ENCODE results near the gene NAPG. TPM values are rescaled to one million over a fixed set of nuclear protein-coding genes. Genes with fewer than 3 reads are reported as not detected.
"Not testable (repeated sequence)": the region's sequence is repeated elsewhere in the genome, so short reads cannot be mapped to it uniquely, and the experiment has no call there.

Gene NAPG
- total RNA-seq, 4 donors from 2014 or later: 21.5 to 60.6 (median 32.7) TPM

DNA sequence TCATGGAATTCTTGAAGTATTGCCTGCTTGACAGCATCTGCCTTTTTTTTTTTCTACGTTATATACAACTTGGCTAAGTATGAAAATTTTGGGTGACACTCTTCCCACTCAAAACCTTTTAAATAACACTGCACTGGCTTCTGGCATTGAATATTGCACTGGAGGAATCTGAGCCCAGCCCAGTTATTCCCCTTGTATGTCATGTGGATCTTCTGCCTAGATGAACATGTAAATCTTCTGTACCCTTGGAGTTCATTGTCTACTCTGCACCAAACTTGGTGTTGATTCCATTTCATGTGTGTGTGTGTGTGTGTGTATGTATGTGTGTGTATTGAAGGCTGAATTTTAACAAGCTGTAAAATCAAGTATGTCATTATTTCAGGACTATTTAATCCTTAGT, 59.4 kb downstream of the NAPG start:
- Histone ChIP-seq H3K4me3 (no peak overlapping the region), H3K9me3 (no peaks in the 10 kb centered on the region), H3K27me3 (no peaks in the 10 kb centered on the region), H3K36me3 (no peaks in the 10 kb centered on the region), H3K27ac (no peak overlapping the region), H3K4me1 (no peaks in the 10 kb centered on the region)
- DNase-seq: no peak
- TF ChIP-seq, protein P1, sequence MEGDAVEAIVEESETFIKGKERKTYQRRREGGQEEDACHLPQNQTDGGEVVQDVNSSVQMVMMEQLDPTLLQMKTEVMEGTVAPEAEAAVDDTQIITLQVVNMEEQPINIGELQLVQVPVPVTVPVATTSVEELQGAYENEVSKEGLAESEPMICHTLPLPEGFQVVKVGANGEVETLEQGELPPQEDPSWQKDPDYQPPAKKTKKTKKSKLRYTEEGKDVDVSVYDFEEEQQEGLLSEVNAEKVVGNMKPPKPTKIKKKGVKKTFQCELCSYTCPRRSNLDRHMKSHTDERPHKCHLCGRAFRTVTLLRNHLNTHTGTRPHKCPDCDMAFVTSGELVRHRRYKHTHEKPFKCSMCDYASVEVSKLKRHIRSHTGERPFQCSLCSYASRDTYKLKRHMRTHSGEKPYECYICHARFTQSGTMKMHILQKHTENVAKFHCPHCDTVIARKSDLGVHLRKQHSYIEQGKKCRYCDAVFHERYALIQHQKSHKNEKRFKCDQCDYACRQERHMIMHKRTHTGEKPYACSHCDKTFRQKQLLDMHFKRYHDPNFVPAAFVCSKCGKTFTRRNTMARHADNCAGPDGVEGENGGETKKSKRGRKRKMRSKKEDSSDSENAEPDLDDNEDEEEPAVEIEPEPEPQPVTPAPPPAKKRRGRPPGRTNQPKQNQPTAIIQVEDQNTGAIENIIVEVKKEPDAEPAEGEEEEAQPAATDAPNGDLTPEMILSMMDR (IDR thresholded peaks at IDR 0.05): no peak
- no peak for TF ChIP-seq POLR2A (IDR thresholded peaks at IDR 0.05)
- intact Hi-C loops (cut with DNase I; ENCODE audit: low total_unique reads): no loop called here

GRCh38 chr18:10588975-10589374, 63.1 kb downstream of the NAPG start:
- intact Hi-C loops (cut with DNase I; ENCODE audit: low total_unique reads): no loop called here

DNA sequence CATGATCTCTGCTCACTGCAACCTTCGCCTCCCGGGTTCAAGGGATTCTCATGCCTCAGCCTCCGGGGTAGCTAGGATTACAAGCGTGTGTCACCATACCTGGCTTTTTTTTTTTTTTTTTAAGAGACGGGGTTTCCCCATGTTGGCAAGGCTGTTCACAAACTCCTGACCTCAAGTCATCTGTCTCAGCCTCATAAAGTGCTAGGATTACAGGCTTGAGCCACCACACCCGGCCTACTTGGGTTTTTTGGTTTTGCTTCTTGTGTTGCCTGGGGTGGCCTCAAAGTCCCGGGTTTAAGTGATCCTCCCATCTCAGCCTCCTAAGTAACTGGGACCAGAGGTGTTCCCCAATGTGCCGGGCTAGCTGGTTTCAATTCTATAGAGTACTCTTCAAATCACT, 64.6 kb downstream of the NAPG start:
- no peaks in the 10 kb centered on the region for H3K4me1 ChIP-seq
- H3K27ac ChIP-seq: no peak overlapping the region
- H3K27me3 ChIP-seq: no peaks in the 10 kb centered on the region
- TF ChIP-seq POLR2A (IDR thresholded peaks at IDR 0.05): no peak
- TF ChIP-seq, protein P1 (IDR thresholded peaks at IDR 0.05): no peak
- no peaks in the 10 kb centered on the region for H3K9me3 ChIP-seq
- H3K36me3 ChIP-seq: no peaks in the 10 kb centered on the region
- intact Hi-C loops (cut with DNase I; ENCODE audit: low total_unique reads): no loop called here
- H3K4me3 ChIP-seq: no peak overlapping the region
- no peak for DNase-seq

More at GRCh38 chr18:10588975-10589374, 63.1 kb downstream of the NAPG start:
- Histone ChIP-seq H3K27me3 (no peaks in the 10 kb centered on the region), H3K9me3 (no peaks in the 10 kb centered on the region), H3K4me1 (no peaks in the 10 kb centered on the region), H3K36me3 (no peaks in the 10 kb centered on the region), H3K27ac (no peak overlapping the region), H3K4me3 (no peak overlapping the region)
- TF ChIP-seq POLR2A (IDR thresholded peaks at IDR 0.05): no peak
- TF ChIP-seq, protein P1 (IDR thresholded peaks at IDR 0.05): no peak
- DNase-seq: no peak

GRCh38 chr18:10591896-10592295, 66.1 kb downstream of the NAPG start:
- no peaks in the 10 kb centered on the region for H3K36me3 ChIP-seq
- DNase-seq: no peak
- H3K27ac ChIP-seq: no peak overlapping the region
- H3K4me1 ChIP-seq: no peaks in the 10 kb centered on the region
- TF ChIP-seq POLR2A (IDR thresholded peaks at IDR 0.05): no peak
- TF ChIP-seq, protein P1 (IDR thresholded peaks at IDR 0.05): no peak
- H3K4me3 ChIP-seq: no peak overlapping the region
- intact Hi-C loops (cut with DNase I; ENCODE audit: low total_unique reads): no loop called here
- H3K27me3 ChIP-seq: no peaks in the 10 kb centered on the region
- H3K9me3 ChIP-seq: no peaks in the 10 kb centered on the region

GRCh38 chr18:10593366-10594022, 67.7 kb downstream of the NAPG start:
- H3K27ac ChIP-seq; intact Hi-C loops (cut with DNase I; ENCODE audit: low total_unique reads); H3K9me3 ChIP-seq; H3K4me1 ChIP-seq; H3K36me3 ChIP-seq; DNase-seq; H3K27me3 ChIP-seq; H3K4me3 ChIP-seq: not testable (repeated sequence)

- intact Hi-C loops (cut with DNase I; ENCODE audit: low total_unique reads); H3K36me3 ChIP-seq; H3K4me1 ChIP-seq; H3K27me3 ChIP-seq; H3K27ac ChIP-seq; H3K4me3 ChIP-seq; H3K9me3 ChIP-seq; DNase-seq: not testable (repeated sequence)
Observed at GRCh38 chr18:10595917-10596316, 70.1 kb downstream of the NAPG start.

DNA sequence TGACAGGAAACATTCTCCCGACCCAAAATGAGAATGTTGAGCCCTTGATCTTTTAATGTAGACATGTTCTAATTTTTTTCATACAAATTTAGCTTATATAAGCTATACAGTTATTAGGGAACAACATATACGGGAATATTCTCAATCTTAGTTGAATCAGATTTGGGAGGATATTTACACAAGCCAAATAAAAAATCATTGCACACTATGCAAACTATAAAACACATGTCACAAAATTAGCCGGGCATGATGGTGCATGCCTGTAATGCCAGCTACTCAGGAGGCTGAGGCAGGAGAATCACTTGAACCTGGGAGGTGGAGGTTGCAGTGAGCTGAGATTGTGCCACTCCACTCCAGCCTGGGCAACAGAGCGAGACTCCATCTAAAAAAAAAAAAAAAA, 71.9 kb downstream of the NAPG start:
- intact Hi-C loops (cut with DNase I; ENCODE audit: low total_unique reads); H3K4me3 ChIP-seq; H3K9me3 ChIP-seq; H3K4me1 ChIP-seq; H3K36me3 ChIP-seq; DNase-seq; H3K27me3 ChIP-seq; H3K27ac ChIP-seq: not testable (repeated sequence)

DNA sequence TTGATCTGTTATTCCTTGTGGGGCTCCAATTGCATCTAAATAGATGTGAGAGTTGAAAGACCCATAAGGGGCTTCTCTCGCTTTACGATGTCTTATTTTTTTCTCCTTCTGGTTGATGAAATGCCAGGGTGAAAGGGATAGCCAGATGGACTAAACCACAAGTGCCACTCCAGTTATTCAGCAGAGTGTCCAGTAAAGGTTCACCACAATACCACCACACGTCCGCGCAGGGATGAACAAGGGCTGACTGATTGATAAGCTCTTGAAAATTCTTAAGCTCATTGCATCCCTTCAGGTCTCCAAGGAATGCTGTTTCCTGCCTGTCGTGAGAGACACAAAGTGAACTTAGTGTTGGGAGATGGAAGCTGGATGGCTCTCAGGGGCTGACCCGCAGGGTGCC, 74.9 kb downstream of the NAPG start:
- H3K9me3 ChIP-seq; H3K36me3 ChIP-seq; H3K27ac ChIP-seq; H3K4me1 ChIP-seq; intact Hi-C loops (cut with DNase I; ENCODE audit: low total_unique reads); H3K27me3 ChIP-seq; DNase-seq; H3K4me3 ChIP-seq: not testable (repeated sequence)
